Breast epithelium (tissue), 4 donors: Measurements from ENCODE around the gene NEK10. TPM values are rescaled to one million over a fixed set of nuclear protein-coding genes. Genes with fewer than 3 reads are reported as not detected.

Experiments used
- DNase-seq, 2 donors: peaks; one replicate each; pipeline ENCODE4 v3.0.0-alpha.2; 2019; ENCODE audit warnings: low spot score in 2 of 2
- H3K27ac ChIP-seq, 2 donors: fragments of 200-600 bp; sonication (generic) in 1 of 2; one replicate each; pipeline ENCODE4 v1.5.1; 2016 to 2019; ENCODE audit warnings: mild to moderate bottlenecking in 1 of 2
- H3K27me3 ChIP-seq, 2 donors: fragments of 200-600 bp; sonication (generic) in 1 of 2; one replicate each; pipeline versions ENCODE4 v1.5.1 to v1.6.0; 2017 to 2019; ENCODE audit warnings: control low read depth in 1 of 2, mild to moderate bottlenecking in 1 of 2
- H3K36me3 ChIP-seq: fragments of 200-600 bp; one replicate; pipeline ENCODE4 v1.5.1; 2019
- H3K4me1 ChIP-seq, 2 donors: fragments of 200-600 bp; sonication (generic); one replicate each; pipeline ENCODE4 v1.5.1; 2016 to 2019; ENCODE audit warnings: control low read depth in 1 of 2
- H3K4me3 ChIP-seq, 3 donors: fragments of 200-600 bp; sonication (generic); 1 replicate in 2 of 3; 2 replicates in 1 of 3; pipeline ENCODE4 v1.5.1; 2016 to 2019; ENCODE audit warnings: mild to moderate bottlenecking in 3 of 3, moderate library complexity in 2 of 3
- H3K9me3 ChIP-seq, 2 donors: fragments of 200-600 bp; sonication (generic) in 1 of 2; one replicate each; pipeline ENCODE4 v1.5.1; 2016 to 2019; ENCODE audit warnings: control low read depth in 1 of 2
- CTCF ChIP-seq, 3 donors: fragments of 450-650 bp; IDR thresholded peaks; one replicate each; pipeline ENCODE4 v1.5.1; 2016 to 2017; ENCODE audit warnings: antibody characterized with exemption in 3 of 3, mild to moderate bottlenecking in 3 of 3, moderate library complexity in 3 of 3
- POLR2A ChIP-seq: fragments of 450-650 bp; IDR thresholded peaks from one replicate; pipeline ENCODE4 v1.6.1; 2016; ENCODE audit warnings: antibody characterized with exemption, mild to moderate bottlenecking, moderate library complexity
- POLR2AphosphoS5 ChIP-seq, 3 donors: sonication (generic); formaldehyde crosslinking; IDR thresholded peaks; one replicate each; pipeline ENCODE4 v1.6.1; 2017; ENCODE audit warnings: antibody characterized with exemption in 3 of 3
- intact Hi-C: fragments of 100-400 bp; cut with DNase I; formaldehyde crosslinking; loops from one replicate; pipeline ENCODE4 v1.15.1; 2023; ENCODE audit warnings: low total_unique reads
- total RNA-seq, 3 donors: library from RNA; depleted of rRNA; stranded (reverse); fragments of >200 nt; gene quantifications; one replicate each; pipeline ENCODE4 v1.1.0, GENCODE V29; 2016

Gene NEK10
- total RNA-seq, 3 donors from 2014 or later: 0.96 to 246 (median 48.4) TPM

DNA sequence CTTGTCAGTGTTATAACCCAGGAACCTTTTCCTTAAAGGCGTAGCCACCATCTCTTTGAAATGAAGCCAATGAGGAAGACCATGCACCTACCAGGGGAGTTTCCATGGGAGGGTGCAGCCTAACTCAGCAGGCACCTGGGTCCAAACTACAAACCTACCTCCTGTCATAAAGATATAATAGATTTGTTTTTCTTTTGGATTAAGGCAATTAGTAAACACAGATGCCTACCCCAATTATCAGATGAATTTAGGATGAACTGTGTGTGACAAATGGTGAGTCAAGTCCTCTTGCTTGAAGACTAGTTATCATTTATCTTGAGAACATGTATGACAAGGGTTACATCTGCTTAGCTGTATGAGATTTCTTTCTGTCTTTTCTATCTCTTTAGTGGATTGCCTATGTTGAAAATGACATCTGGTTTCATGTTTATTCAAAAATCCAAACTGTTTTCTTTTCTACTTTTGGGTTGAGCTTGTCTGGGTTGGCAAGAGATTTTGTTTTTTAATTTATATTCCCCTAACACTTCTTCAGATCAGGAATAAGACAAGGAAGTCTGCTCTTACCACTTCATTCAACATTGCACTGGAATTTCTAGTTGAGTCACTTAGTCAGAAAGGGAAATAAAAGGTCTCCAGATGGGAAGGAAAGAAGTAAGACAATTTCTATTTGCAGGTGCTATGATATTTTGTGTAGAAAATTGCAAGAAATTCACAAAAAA, 149.9 kb downstream of the NEK10 start:
- Histone ChIP-seq H3K36me3 (no peaks in the 10 kb centered on the region), H3K4me1 (no peaks in the 10 kb centered on the region), H3K9me3 (no peaks in the 10 kb centered on the region), H3K4me3 (no peak overlapping the region), H3K27ac (no peak overlapping the region), H3K27me3 (no peaks in the 10 kb centered on the region)
- intact Hi-C loops: no loop called here
- no peak for DNase-seq
- no peak for TF ChIP-seq CTCF (IDR thresholded peaks at IDR 0.05)
- no peak for TF ChIP-seq POLR2A
- no peak for TF ChIP-seq POLR2AphosphoS5 (IDR thresholded peaks at IDR 0.05)

DNA sequence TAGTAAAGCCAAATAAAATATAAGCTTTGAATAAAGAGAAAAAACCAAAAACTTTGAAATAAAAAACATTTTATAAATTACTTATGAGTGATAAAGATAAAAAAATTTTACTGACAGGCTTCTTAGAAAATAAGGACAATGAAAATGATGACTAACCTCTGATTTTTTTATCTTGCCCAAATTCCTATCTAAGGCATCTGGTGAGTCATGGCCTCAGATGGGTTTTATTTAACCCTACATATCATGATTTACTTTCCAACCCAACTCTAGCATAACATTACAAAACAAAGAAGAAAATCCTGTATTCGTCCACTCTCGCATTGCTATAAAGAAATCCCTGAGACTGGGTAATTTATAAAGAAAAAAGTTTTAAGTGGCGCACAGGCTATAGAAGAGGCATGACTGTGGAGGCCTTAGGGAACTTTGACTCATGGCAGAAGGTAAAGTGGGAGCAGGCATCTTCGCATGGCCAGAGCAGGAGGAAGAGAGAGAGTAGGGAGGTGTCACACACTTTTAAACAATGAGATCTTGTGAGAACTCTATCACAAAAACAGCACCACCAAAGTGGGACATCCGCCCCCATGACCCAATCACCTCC, 152.1 kb downstream of the NEK10 start:
- Histone ChIP-seq H3K4me1 (no peaks in the 10 kb centered on the region), H3K27ac (no peak overlapping the region), H3K4me3 (no peak overlapping the region), H3K9me3 (no peaks in the 10 kb centered on the region), H3K27me3 (no peaks in the 10 kb centered on the region), H3K36me3 (no peaks in the 10 kb centered on the region)
- no peak for DNase-seq
- TF ChIP-seq POLR2A (no peak), CTCF (IDR thresholded peaks at IDR 0.05) (no peak)
- intact Hi-C loops: no loop called here

DNA sequence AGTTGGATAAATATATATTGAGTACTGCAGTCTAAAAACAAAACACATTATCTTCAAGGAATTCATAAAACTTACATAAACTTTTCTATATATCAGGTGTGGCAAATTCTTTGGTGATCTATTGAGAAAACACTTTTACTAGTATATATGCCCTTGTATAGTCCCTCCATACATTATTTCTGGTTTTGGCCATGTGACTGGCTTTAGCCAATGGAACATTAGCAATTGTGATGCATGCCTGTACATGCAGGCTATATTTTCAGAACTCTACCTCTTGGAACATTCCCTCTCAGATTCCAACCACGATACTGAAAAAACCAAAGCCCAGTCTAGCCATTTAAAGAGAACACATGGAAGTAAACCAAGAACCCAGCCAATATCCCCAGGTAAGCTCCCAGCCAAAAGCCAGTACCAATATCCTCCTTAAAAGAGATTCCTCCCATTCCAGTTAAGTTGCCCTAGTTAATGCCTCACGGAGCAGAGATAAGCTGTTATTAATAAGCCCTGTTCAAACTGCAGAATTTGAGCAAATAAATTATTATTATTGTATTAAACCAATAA, 152.8 kb downstream of the NEK10 start:
- no peak overlapping the region for H3K4me3 ChIP-seq
- no peaks in the 10 kb centered on the region for H3K36me3 ChIP-seq
- H3K27ac ChIP-seq: no peak overlapping the region
- DNase-seq: no peak
- intact Hi-C loops: no loop called here
- H3K27me3 ChIP-seq: no peaks in the 10 kb centered on the region
- no peaks in the 10 kb centered on the region for H3K4me1 ChIP-seq
- TF ChIP-seq CTCF (IDR thresholded peaks at IDR 0.05) (no peak), POLR2AphosphoS5 (IDR thresholded peaks at IDR 0.05) (no peak), POLR2A (no peak)
- H3K9me3 ChIP-seq: no peaks in the 10 kb centered on the region

GRCh38 chr3:27213450-27213849, 155.7 kb downstream of the NEK10 start:
- intact Hi-C loops: no loop called here

More at GRCh38 chr3:27213450-27213849, 155.7 kb downstream of the NEK10 start:
- TF ChIP-seq CTCF (IDR thresholded peaks at IDR 0.05) (no peak), POLR2AphosphoS5 (IDR thresholded peaks at IDR 0.05) (no peak), POLR2A (no peak)
- H3K4me3 ChIP-seq: no peak overlapping the region
- no peak overlapping the region for H3K27ac ChIP-seq
- no peaks in the 10 kb centered on the region for H3K4me1 ChIP-seq
- no peaks in the 10 kb centered on the region for H3K9me3 ChIP-seq
- no peaks in the 10 kb centered on the region for H3K27me3 ChIP-seq
- no peak for DNase-seq
- no peaks in the 10 kb centered on the region for H3K36me3 ChIP-seq
